Colonic mucosa (tissue), 4 donors: ENCODE measurements around the gene UCKL1. TPM values are rescaled to one million over a fixed set of nuclear protein-coding genes. Genes with fewer than 3 reads are reported as not detected.

Source experiments
- DNase-seq: peaks from one replicate; pipeline ENCODE4 v3.0.0-alpha.2; 2020
- H3K27ac ChIP-seq: fragments of 200-600 bp; one replicate; pipeline ENCODE4 v1.8.0; 2021
- H3K27me3 ChIP-seq: fragments of 200-600 bp; one replicate; pipeline ENCODE4 v1.8.0; 2021
- H3K36me3 ChIP-seq: fragments of 200-600 bp; one replicate; pipeline ENCODE4 v1.8.0; 2021
- H3K4me1 ChIP-seq: fragments of 200-600 bp; one replicate; pipeline ENCODE4 v1.8.0; 2021; ENCODE audit warnings: mild to moderate bottlenecking
- H3K4me3 ChIP-seq: fragments of 200-600 bp; one replicate; pipeline ENCODE4 v1.8.0; 2021
- H3K9ac ChIP-seq, 2 donors: one replicate each; pipeline ENCODE4 v1.7.0; 2013; ENCODE audit warnings: control low read depth in 2 of 2, low read depth in 2 of 2, low read length in 2 of 2
- H3K9me3 ChIP-seq: fragments of 200-600 bp; one replicate; pipeline ENCODE4 v1.8.0; 2021
- CTCF ChIP-seq: fragments of 200-600 bp; IDR thresholded peaks from one replicate; pipeline ENCODE4 v1.8.0; 2022; ENCODE audit warnings: antibody characterized with exemption, mild to moderate bottlenecking
- intact Hi-C: fragments of 100-400 bp; cut with DNase I; formaldehyde crosslinking; loops from one replicate; pipeline ENCODE4 v1.14.1; 2022
- total RNA-seq, 2 donors: library from RNA; stranded (reverse); fragmentation: NEBNext Ultra II Directional in 1 of 2; extraction: Animal tissue kit (Norgen Biotek cat#: 25700) in 1 of 2; gene quantifications; one replicate each; pipeline ENCODE4 v1.2.1, GENCODE V29; 2021
- donor health status: healthy.
- donor health status: DM: no; HTN: no; CAD: no.
- donor health status: DM: no; HTN: no; CAD: no.

The UCKL1 gene
- total RNA-seq, 2 donors from 2014 or later, result 33.6 to 49.5 TPM

- peaks cover 17% of the 10 kb centered on the region for H3K36me3 ChIP-seq
- no peaks in the 10 kb centered on the region for H3K9me3 ChIP-seq
- no peak overlapping the region for H3K27ac ChIP-seq
- TF ChIP-seq CTCF, result no peak
- no peaks in the 10 kb centered on the region for H3K4me1 ChIP-seq
- intact Hi-C loops, result no loop called here
- no peaks in the 10 kb centered on the region for H3K27me3 ChIP-seq
- H3K9ac ChIP-seq, result no peak overlapping the region
- no peak for DNase-seq
- H3K4me3 ChIP-seq, result no peak overlapping the region
Measured at GRCh38 chr20:63940472-63941266, 15.5 kb downstream of the UCKL1 start.

GRCh38 chr20:63940071-63940471 is 16.1 kb downstream of the UCKL1 start:
- H3K4me1 ChIP-seq, result no peaks in the 10 kb centered on the region
- peaks cover 17% of the 10 kb centered on the region for H3K36me3 ChIP-seq
- H3K27ac ChIP-seq, result no peak overlapping the region
- H3K9ac ChIP-seq, result no peak overlapping the region
- intact Hi-C loops, result no loop called here
- H3K4me3 ChIP-seq, result no peak overlapping the region
- H3K27me3 ChIP-seq, result no peaks in the 10 kb centered on the region
- no peak for DNase-seq
- no peaks in the 10 kb centered on the region for H3K9me3 ChIP-seq
- TF ChIP-seq CTCF, result no peak

GRCh38 chr20:63939061-63939935 is 16.9 kb downstream of the UCKL1 start:
- Histone ChIP-seq H3K27me3 (no peaks in the 10 kb centered on the region), H3K27ac (no peak overlapping the region), H3K4me3 (no peak overlapping the region), H3K9me3 (no peaks in the 10 kb centered on the region), H3K9ac (no peak overlapping the region), H3K36me3 (peaks cover 13% of the 10 kb centered on the region), H3K4me1 (no peaks in the 10 kb centered on the region)
- no peak for DNase-seq
- intact Hi-C loops, result no loop called here
- no peak for TF ChIP-seq CTCF

- no peak overlapping the region for H3K27ac ChIP-seq
- intact Hi-C loops, result no loop called here
- H3K27me3 ChIP-seq, result no peaks in the 10 kb centered on the region
- no peak for TF ChIP-seq CTCF
- no peaks in the 10 kb centered on the region for H3K9me3 ChIP-seq
- peaks cover 3% of the 10 kb centered on the region for H3K36me3 ChIP-seq
- no peak for DNase-seq
- H3K4me3 ChIP-seq, result no peak overlapping the region
- no peaks in the 10 kb centered on the region for H3K4me1 ChIP-seq
- H3K9ac ChIP-seq, result no peak overlapping the region
Measured at GRCh38 chr20:63937596-63937995, 18.6 kb downstream of the UCKL1 start.

GRCh38 chr20:63935447-63935846 is 20.8 kb downstream of the UCKL1 start:
- Histone ChIP-seq H3K9ac (no peak overlapping the region), H3K4me3 (no peak overlapping the region), H3K9me3 (no peaks in the 10 kb centered on the region), H3K27ac (no peak overlapping the region), H3K4me1 (no peaks in the 10 kb centered on the region), H3K27me3 (no peaks in the 10 kb centered on the region), H3K36me3 (peaks cover 4% of the 10 kb centered on the region)
- no peak for TF ChIP-seq CTCF
- no peak for DNase-seq
- intact Hi-C loops, result no loop called here
